HG02571 (cell line): ENCODE results near the gene MRFAP1.
A peak's percentile ranks its signal among the peaks of the same experiment; 100 is the strongest.
"Not testable (repeated sequence)": the region's sequence is repeated elsewhere in the genome, so short reads cannot be mapped to it uniquely, and the experiment has no call there.

ENCODE experiments used
- ATAC-seq: cut with Tn5 transposase; IDR thresholded peaks from one replicate; pipeline ENCODE4 v1.9.1; 2021; ENCODE audit warnings: mild to moderate bottlenecking, moderate library complexity; ENCODE audit not compliant: unreplicated experiment

Gene MRFAP1

GRCh38 chr4:6662591-6662990 lies 22.1 kb downstream of the MRFAP1 start:
- no peak for ATAC-seq

- ATAC-seq, result no peak
These were observed 23.3 kb downstream of the MRFAP1 start for GRCh38 chr4:6663596-6664393.

GRCh38 chr4:6665320-6665654 lies 24.8 kb downstream of the MRFAP1 start:
- ATAC-seq, result no peak

GRCh38 chr4:6668391-6668790 lies 27.9 kb downstream of the MRFAP1 start:
- ATAC-seq, result no peak

- no peak for ATAC-seq
These were observed 31.2 kb downstream of the MRFAP1 start for GRCh38 chr4:6671648-6672047.

- ATAC-seq, result no peak
These were observed 31.6 kb downstream of the MRFAP1 start for GRCh38 chr4:6672131-6672530.

GRCh38 chr4:6672541-6673190 lies 32.2 kb downstream of the MRFAP1 start:
- not testable (repeated sequence) for ATAC-seq

GRCh38 chr4:6673191-6673659 lies 32.7 kb downstream of the MRFAP1 start:
- ATAC-seq, result not testable (repeated sequence)

GRCh38 chr4:6673660-6674499 lies 33.4 kb downstream of the MRFAP1 start:
- peak; percentile 72 for ATAC-seq

GRCh38 chr4:6674500-6675149 lies 34.1 kb downstream of the MRFAP1 start:
- peak; percentile 34 for ATAC-seq

- no peak for ATAC-seq
These were observed 36.5 kb downstream of the MRFAP1 start for GRCh38 chr4:6676722-6677558.

- ATAC-seq, result no peak
These were observed 40.0 kb downstream of the MRFAP1 start for GRCh38 chr4:6680372-6681034.

GRCh38 chr4:6681191-6681590 lies 40.7 kb downstream of the MRFAP1 start:
- no peak for ATAC-seq

GRCh38 chr4:6682862-6683590 lies 42.5 kb downstream of the MRFAP1 start:
- ATAC-seq, result no peak

GRCh38 chr4:6684656-6685055 lies 44.2 kb downstream of the MRFAP1 start:
- no peak for ATAC-seq

GRCh38 chr4:6686104-6686787 lies 45.8 kb downstream of the MRFAP1 start:
- no peak for ATAC-seq

- no peak for ATAC-seq
These were observed 47.7 kb downstream of the MRFAP1 start for GRCh38 chr4:6687947-6688878.
